NT2/D1 (cell line): ENCODE data around the gene MPZL1.

Experiments used
- DNase-seq: peaks from one replicate; pipeline ENCODE4 v3.0.0-alpha.2; 2011; ENCODE audit warnings: low read depth, low spot score
- H3K27me3 ChIP-seq: 2 replicates; pipeline ENCODE4 v1.6.0; 2011; ENCODE audit warnings: mild to moderate bottlenecking; ENCODE audit not compliant: insufficient read length, insufficient read depth
- H3K36me3 ChIP-seq: 2 replicates; pipeline ENCODE4 v1.6.1; 2011; ENCODE audit warnings: mild to moderate bottlenecking, low read length, mixed read lengths; ENCODE audit not compliant: insufficient read depth, insufficient read length
- H3K4me1 ChIP-seq: 2 replicates; pipeline ENCODE4 v1.5.1; 2011; ENCODE audit not compliant: insufficient read depth, insufficient read length
- H3K4me3 ChIP-seq: 2 replicates; pipeline ENCODE4 v1.5.1; 2011; ENCODE audit warnings: low read depth; ENCODE audit not compliant: insufficient read length
- H3K9ac ChIP-seq: 2 replicates; pipeline ENCODE4 v1.6.0; 2011; ENCODE audit warnings: low read depth; ENCODE audit not compliant: insufficient read length
- H3K9me3 ChIP-seq: 2 replicates; pipeline ENCODE4 v1.5.1; 2011; ENCODE audit warnings: mild to moderate bottlenecking, low read length; ENCODE audit not compliant: insufficient read depth
- SUZ12 ChIP-seq: IDR thresholded peaks from 2 replicates; pipeline ENCODE4 v1.6.1; 2011; ENCODE audit not compliant: insufficient read length, insufficient read depth; ENCODE audit errors: extremely low read depth
- YY1 ChIP-seq: IDR thresholded peaks from 2 replicates; pipeline ENCODE4 v1.6.1; 2011; ENCODE audit not compliant: insufficient read length, insufficient read depth
- ZNF274 ChIP-seq: IDR thresholded peaks from 2 replicates; pipeline ENCODE4 v1.6.1; 2011; ENCODE audit warnings: mild to moderate bottlenecking, low read depth, low read length

The MPZL1 gene

GRCh38 chr1:167695756-167696561 lies 25.8 kb upstream of the MPZL1 start:
- Histone ChIP-seq H3K4me3 (no peak overlapping the region), H3K9ac (no peak overlapping the region), H3K36me3 (no peaks in the 10 kb centered on the region), H3K4me1 (peaks cover 18% of the 10 kb centered on the region), H3K27me3 (no peaks in the 10 kb centered on the region), H3K9me3 (no peaks in the 10 kb centered on the region)
- TF ChIP-seq ZNF274: no peak
- no peak for TF ChIP-seq SUZ12
- no peak for TF ChIP-seq YY1
- no peak for DNase-seq

GRCh38 chr1:167697667-167698141 lies 24.1 kb upstream of the MPZL1 start:
- Histone ChIP-seq H3K27me3 (no peaks in the 10 kb centered on the region), H3K36me3 (no peaks in the 10 kb centered on the region), H3K9ac (peak overlapping the region; percentile 35), H3K4me3 (no peak overlapping the region), H3K4me1 (peaks cover 18% of the 10 kb centered on the region), H3K9me3 (no peaks in the 10 kb centered on the region)
- TF ChIP-seq ZNF274 (no peak), SUZ12 (no peak), YY1 (no peak)
- no peak for DNase-seq

GRCh38 chr1:167698313-167698712 lies 23.5 kb upstream of the MPZL1 start:
- TF ChIP-seq SUZ12 (no peak), YY1 (no peak), ZNF274 (no peak)
- no peaks in the 10 kb centered on the region for H3K9me3 ChIP-seq
- no peaks in the 10 kb centered on the region for H3K27me3 ChIP-seq
- no peak for DNase-seq
- peaks cover 18% of the 10 kb centered on the region for H3K4me1 ChIP-seq
- H3K9ac ChIP-seq: no peak overlapping the region
- no peak overlapping the region for H3K4me3 ChIP-seq
- no peaks in the 10 kb centered on the region for H3K36me3 ChIP-seq

- H3K9ac ChIP-seq: no peak overlapping the region
- H3K27me3 ChIP-seq: no peaks in the 10 kb centered on the region
- no peaks in the 10 kb centered on the region for H3K36me3 ChIP-seq
- peaks cover 9% of the 10 kb centered on the region for H3K4me1 ChIP-seq
- H3K4me3 ChIP-seq: no peak overlapping the region
- no peaks in the 10 kb centered on the region for H3K9me3 ChIP-seq
- TF ChIP-seq YY1 (no peak), SUZ12 (no peak), ZNF274 (no peak)
- DNase-seq: no peak
These were observed 20.3 kb upstream of the MPZL1 start for GRCh38 chr1:167701510-167701909.

GRCh38 chr1:167703557-167703956 lies 18.2 kb upstream of the MPZL1 start:
- no peak for DNase-seq
- peaks cover 2% of the 10 kb centered on the region for H3K4me1 ChIP-seq
- no peak overlapping the region for H3K4me3 ChIP-seq
- H3K27me3 ChIP-seq: no peaks in the 10 kb centered on the region
- H3K9ac ChIP-seq: no peak overlapping the region
- H3K36me3 ChIP-seq: no peaks in the 10 kb centered on the region
- H3K9me3 ChIP-seq: no peaks in the 10 kb centered on the region
- TF ChIP-seq SUZ12 (no peak), YY1 (no peak), ZNF274 (no peak)

- H3K36me3 ChIP-seq: no peaks in the 10 kb centered on the region
- peaks cover 2% of the 10 kb centered on the region for H3K4me1 ChIP-seq
- H3K4me3 ChIP-seq: no peak overlapping the region
- no peak overlapping the region for H3K9ac ChIP-seq
- no peaks in the 10 kb centered on the region for H3K27me3 ChIP-seq
- TF ChIP-seq SUZ12 (no peak), ZNF274 (no peak), YY1 (no peak)
- DNase-seq: no peak
- no peaks in the 10 kb centered on the region for H3K9me3 ChIP-seq
These were observed 17.1 kb upstream of the MPZL1 start for GRCh38 chr1:167704715-167705114.

GRCh38 chr1:167705250-167705649 lies 16.5 kb upstream of the MPZL1 start:
- no peak overlapping the region for H3K9ac ChIP-seq
- no peaks in the 10 kb centered on the region for H3K9me3 ChIP-seq
- TF ChIP-seq YY1 (no peak), ZNF274 (no peak), SUZ12 (no peak)

More at GRCh38 chr1:167705250-167705649, 16.5 kb upstream of the MPZL1 start:
- no peaks in the 10 kb centered on the region for H3K36me3 ChIP-seq
- H3K4me1 ChIP-seq: peaks cover 2% of the 10 kb centered on the region
- H3K4me3 ChIP-seq: no peak overlapping the region
- DNase-seq: no peak
- H3K27me3 ChIP-seq: no peaks in the 10 kb centered on the region
